K562 (cell line): ENCODE data around the gene CEP70. TPM values are rescaled to one million over a fixed set of nuclear protein-coding genes. Genes with fewer than 3 reads are reported as not detected.

Experiments used
- ATAC-seq: fragments of 200-7000 bp; cut with Tn5 transposase; 3 replicates; pipeline ENCODE4 v1.9.1; 2020; ENCODE audit warnings: moderate library complexity
- BruUV-seq: library from RNA; stranded (reverse); fragments of 400-500 nt; replicated peaks from 2 replicates; lab custom pipeline; 2021; lab: Mats Ljungman, UMichigan
- CTCF ChIA-PET: fragments of 300-600 bp; formaldehyde crosslinking; extraction: SDS; loops from one replicate; lab custom pipeline; 2021; ENCODE audit warnings: low intra/inter-chr PET ratio; lab: Yijun Ruan, JAX
- POLR2A ChIA-PET: fragments of 300-600, 350-650 bp; sonication (Branson Sonifier 250); formaldehyde crosslinking; extraction: SDS; loops from one replicate; lab custom pipeline; 2021; ENCODE audit warnings: antibody characterized with exemption, inconsistent platforms; lab: Yijun Ruan, JAX
- DNase-seq, 4 experiments: peaks; one replicate each; pipeline versions ENCODE4 v3.0.0 to v3.0.0-alpha.2; 2011 to 2018; ENCODE audit warnings: low spot score in 3 of 4, mixed read lengths in 3 of 4; ENCODE audit errors: extremely low read depth in 1 of 4
- FAIRE-seq: peaks from 2 replicates; lab custom pipeline; 2011; peaks lifted over from hg19 to GRCh38; lab: Jason Lieb, UNC
- H2AFZ ChIP-seq: 2 replicates; pipeline ENCODE4 v1.6.0; 2011; ENCODE audit warnings: low read depth, low read length, control low read depth, inconsistent platforms
- H3K27ac ChIP-seq: fragments of 200-600 bp; 3 replicates; pipeline ENCODE4 v1.8.0; 2011; ENCODE audit warnings: low read depth, mild to moderate bottlenecking, control low read depth, inconsistent platforms, low read length, moderate library complexity, mixed read lengths; ENCODE audit errors: extremely low read depth
- H3K27me3 ChIP-seq, 2 experiments: fragments of 300-600 bp in 1 of 2; 2 replicates in 1 of 2; 3 replicates in 1 of 2; pipeline versions ENCODE4 v1.6.0 to v1.8.0; 2011; ENCODE audit warnings: inconsistent platforms in 2 of 2, low read length in 2 of 2, mild to moderate bottlenecking in 1 of 2, mixed read lengths in 1 of 2, moderate library complexity in 1 of 2; ENCODE audit not compliant: control insufficient read depth in 2 of 2, insufficient read depth in 2 of 2
- H3K36me3 ChIP-seq: fragments of 300-600 bp; 3 replicates; pipeline ENCODE4 v1.8.0; 2011; ENCODE audit warnings: mild to moderate bottlenecking, low read length, inconsistent platforms; ENCODE audit not compliant: control insufficient read depth, insufficient read depth
- H3K4me1 ChIP-seq, 2 experiments: fragments of 200-600 bp in 1 of 2; replicated peaks in 1 of 2; 2 replicates in 1 of 2; 3 replicates in 1 of 2; pipeline versions ENCODE4 v1.5.1 to v1.8.0; 2011; ENCODE audit warnings: inconsistent platforms in 2 of 2, low read length in 2 of 2, mild to moderate bottlenecking in 1 of 2, mixed read lengths in 1 of 2, moderate library complexity in 1 of 2; ENCODE audit not compliant: control insufficient read depth in 2 of 2, insufficient read depth in 2 of 2
- H3K4me2 ChIP-seq: 2 replicates; pipeline ENCODE4 v1.6.1; 2011; ENCODE audit warnings: low read length, control low read depth, inconsistent platforms, mixed read lengths; ENCODE audit not compliant: insufficient read depth
- H3K4me3 ChIP-seq: fragments of 200-600 bp; sonication (generic), shearing (Covaris generic); 2 replicates; pipeline ENCODE4 v1.5.1; 2016; ENCODE audit warnings: control low read depth, inconsistent platforms
- H3K79me2 ChIP-seq: fragments of 200-600 bp; 3 replicates; pipeline ENCODE4 v1.8.0; 2011; ENCODE audit warnings: low read length, inconsistent platforms; ENCODE audit not compliant: control insufficient read depth, insufficient read depth
- H3K9ac ChIP-seq, 2 experiments: 2 replicates each; pipeline versions ENCODE4 v1.6.0 to v1.6.1; 2011; ENCODE audit warnings: low read depth in 2 of 2, low read length in 2 of 2, control low read depth in 1 of 2, inconsistent platforms in 1 of 2, mild to moderate bottlenecking in 1 of 2, mixed read lengths in 1 of 2; ENCODE audit not compliant: insufficient read depth in 1 of 2
- H3K9me1 ChIP-seq: one replicate; pipeline ENCODE4 v1.6.0; 2011; ENCODE audit warnings: inconsistent platforms, mild to moderate bottlenecking, low read length, moderate library complexity; ENCODE audit not compliant: control insufficient read depth, insufficient read depth
- H3K9me3 ChIP-seq: replicated peaks from 2 replicates; pipeline ENCODE4 v1.5.1; 2011; ENCODE audit warnings: low read depth, low read length, inconsistent platforms; ENCODE audit not compliant: control insufficient read depth, insufficient read depth
- H4K20me1 ChIP-seq: replicated peaks from 2 replicates; pipeline ENCODE4 v1.6.1; 2011; ENCODE audit warnings: low read length, inconsistent platforms, mixed read lengths; ENCODE audit not compliant: control insufficient read depth, insufficient read depth
- ARID2 ChIP-seq: fragments of 450-650 bp; IDR thresholded peaks from 2 replicates; pipeline ENCODE4 v1.6.1; 2017; ENCODE audit warnings: antibody characterized with exemption, mild to moderate bottlenecking
- DACH1 ChIP-seq: fragments of 450-650 bp; IDR thresholded peaks from 2 replicates; pipeline ENCODE4 v1.6.1; 2018; ENCODE audit not compliant: partially characterized antibody
- E2F1 ChIP-seq: sonication (generic); formaldehyde crosslinking; IDR thresholded peaks from 2 replicates; pipeline ENCODE4 v1.8.1; 2023; ENCODE audit warnings: mild to moderate bottlenecking, missing genetic modification reagents, moderate library complexity
- KLF1 ChIP-seq: fragments of 450-650 bp; IDR thresholded peaks from 2 replicates; pipeline ENCODE4 v1.6.1; 2016; ENCODE audit warnings: missing genetic modification characterization, missing compliant biosample characterization
- NFIC ChIP-seq: fragments of 450-650 bp; IDR thresholded peaks from 2 replicates; pipeline ENCODE4 v1.6.1; 2017; ENCODE audit warnings: mild to moderate bottlenecking, inconsistent platforms
- NFIX ChIP-seq: fragments of 250-450 bp; sonication (Bioruptor Pico); IDR thresholded peaks from 2 replicates; pipeline ENCODE4 v1.4.0; 2020; ENCODE audit warnings: low read depth, mild to moderate bottlenecking, moderate library complexity
- SAFB2 ChIP-seq: fragments of 200-400 bp; formaldehyde crosslinking; IDR thresholded peaks from 2 replicates; pipeline ENCODE4 v1.6.1; 2018; ENCODE audit warnings: borderline replicate concordance, low read length, low read depth, moderate library complexity; ENCODE audit not compliant: severe bottlenecking
- ZBTB1 ChIP-seq: sonication (generic); formaldehyde crosslinking; IDR thresholded peaks from 2 replicates; pipeline ENCODE4 v1.8.1; 2023; ENCODE audit warnings: missing genetic modification reagents, low read depth, mild to moderate bottlenecking, borderline replicate concordance
- ZFP91 ChIP-seq: sonication (generic); formaldehyde crosslinking; IDR thresholded peaks from 2 replicates; pipeline ENCODE4 v1.8.0; 2022; ENCODE audit warnings: mild to moderate bottlenecking, missing genetic modification reagents
- ZNF699 ChIP-seq: fragments of 250-450 bp; sonication (Bioruptor Pico); IDR thresholded peaks from 2 replicates; pipeline ENCODE4 v1.8.0; 2021; ENCODE audit warnings: mild to moderate bottlenecking, moderate library complexity; ENCODE audit not compliant: insufficient replicate concordance
- WGBS: fragments of 100-300 bp; shearing (Covaris generic); methylation state at CpG from one replicate; pipeline ENCODE4 v1.1.6; 2016; ENCODE audit warnings: low coverage, mixed read lengths; ENCODE audit not compliant: insufficient coverage; ENCODE audit errors: missing lambda C conversion rate; 5-methylcytosine and 5-hydroxymethylcytosine counted together
- in situ Hi-C: fragments of 300-500 bp; cut with MboI; formaldehyde crosslinking; loops from 4 replicates; pipeline ENCODE4 v1.15.0; 2018; ENCODE audit warnings: inconsistent platforms, mixed read lengths
- intact Hi-C: fragments of 100-400 bp; cut with micrococcal nuclease; formaldehyde crosslinking; loops from 2 replicates; pipeline ENCODE4 v1.14.2; 2022
- polyA plus RNA-seq, 8 experiments: library from polyadenylated mRNA; depleted of rRNA in 4 of 8; stranded (reverse) in 5 of 8; unstranded in 3 of 8; fragments of >200 nt; fragmentation: Nextera tagmentation in 2 of 8; fragmentation: Illumina TruSeq in 1 of 8; extraction: Ambion mirVana in 2 of 8; extraction: Trizol in 1 of 8; gene quantifications; 2 replicates each; pipeline versions ENCODE4 v1.2.1 to v1.2.3, GENCODE V29; 2011 to 2014; ENCODE audit warnings: inconsistent platforms in 1 of 8, missing spikeins in 1 of 8
- total RNA-seq, 7 experiments: library from RNA; depleted of rRNA in 6 of 7; stranded (reverse); fragments of >200 nt in 6 of 7; fragmentation: Illumina TruSeq in 2 of 7; extraction: Trizol in 2 of 7; gene quantifications; 2 replicates each; pipeline versions ENCODE4 v1.2.1 to v1.2.3, GENCODE V29; 2011 to 2021; ENCODE audit warnings: low replicate concordance in 1 of 7

Gene CEP70
- total and polyA plus RNA-seq, 9 of the 15 experiments (the other 6 are each of a cell fraction or from before 2014, with no cell fraction given), result 16.1 to 31.5 (median 23.4) TPM

GRCh38 chr3:138476526-138476925, 117.5 kb downstream of the CEP70 start (continued):
- no peak for TF ChIP-seq ZFP91 (CRISPR knock-in tag)
- TF ChIP-seq ARID2, result no peak
- TF ChIP-seq SAFB2, result no peak
- TF ChIP-seq ZNF699, result no peak
- no peak for TF ChIP-seq DACH1
- TF ChIP-seq ZBTB1 (CRISPR knock-in tag), result no peak
- no peak for TF ChIP-seq E2F1 (CRISPR knock-in tag)

GRCh38 chr3:138474163-138474562, 119.9 kb downstream of the CEP70 start:
- Histone ChIP-seq H2AFZ (no peak overlapping the region), H3K27ac (no peak overlapping the region), H3K9me1 (no peaks in the 10 kb centered on the region), H3K4me3 (no peak overlapping the region), H3K4me1 (no peaks in the 10 kb centered on the region; a peak in 2 of 5 replicates), H3K27me3 (no peaks in the 10 kb centered on the region), H3K36me3 (no peaks in the 10 kb centered on the region), H3K79me2 (no peaks in the 10 kb centered on the region), H3K9me3 (no peaks in the 10 kb centered on the region), H3K4me2 (no peak overlapping the region), H4K20me1 (no peaks in the 10 kb centered on the region), H3K9ac (no peak overlapping the region)
- POLR2A ChIA-PET, result no interaction called here
- DNase-seq, result no peak
- no TSS peak for BruUV-seq
- CTCF ChIA-PET, result no interaction called here
- no peak for FAIRE-seq
- 36% methylated on average over 5 of the region's 6 CpGs for WGBS
- in situ Hi-C loops, result no loop called here
- TF ChIP-seq NFIX (CRISPR knock-in tag), result peak; percentile 35; the same call in 1 of the 2 replicates
- no peak for TF ChIP-seq KLF1 (tag)
- TF ChIP-seq NFIC, result peak; percentile 66
- intact Hi-C loops, result no loop called here
- ATAC-seq, result no peak
